IMR-90 (cell line): Measurements from ENCODE around the gene UXS1. TPM values are rescaled to one million over a fixed set of nuclear protein-coding genes. Genes with fewer than 3 reads are reported as not detected.

Experiments used
- ATAC-seq: fragments of 200-7000 bp; cut with Tn5 transposase; 2 replicates; pipeline ENCODE4 v1.9.1; 2020; ENCODE audit warnings: low read depth, mild to moderate bottlenecking, moderate library complexity
- BruUV-seq: library from RNA; stranded (reverse); fragments of 400-500 nt; replicated peaks from 2 replicates; lab custom pipeline; 2021; lab: Mats Ljungman, UMichigan
- CTCF ChIA-PET: fragments of 300-600 bp; formaldehyde crosslinking; extraction: SDS; loops from one replicate; lab custom pipeline; 2021; ENCODE audit warnings: antibody characterized with exemption; lab: Yijun Ruan, JAX
- POLR2A ChIA-PET: fragments of 300-600 bp; sonication (Branson Sonifier 250); formaldehyde crosslinking; loops from one replicate; lab custom pipeline; 2022; ENCODE audit warnings: antibody characterized with exemption; ENCODE audit not compliant: unreplicated experiment; lab: Charles Lee
- DNase-seq: peaks from one replicate; pipeline ENCODE4 v3.0.0; 2013
- H2AFZ ChIP-seq: replicated peaks from 2 replicates; pipeline ENCODE3; 2013; ENCODE audit warnings: low read length, mild to moderate bottlenecking; ENCODE audit not compliant: poor library complexity
- H2AK5ac ChIP-seq: 2 replicates; pipeline ENCODE4 v1.6.1; 2013; ENCODE audit warnings: low read depth, low read length, inconsistent platforms
- H2AK9ac ChIP-seq: replicated peaks from 2 replicates; pipeline ENCODE3; 2013; ENCODE audit warnings: mild to moderate bottlenecking, low read depth, low read length, moderate library complexity; ENCODE audit not compliant: poor library complexity
- H2BK120ac ChIP-seq: 2 replicates; pipeline ENCODE4 v1.6.1; 2013; ENCODE audit warnings: low read depth, low read length, inconsistent platforms
- H2BK15ac ChIP-seq: 3 replicates; pipeline ENCODE4 v1.6.1; 2013; ENCODE audit warnings: low read depth, low read length, inconsistent platforms
- H2BK20ac ChIP-seq: 2 replicates; pipeline ENCODE4 v1.6.1; 2013; ENCODE audit warnings: low read depth, mild to moderate bottlenecking, inconsistent platforms, low read length, moderate library complexity
- H2BK5ac ChIP-seq: 2 replicates; pipeline ENCODE4 v1.6.1; 2013; ENCODE audit warnings: mild to moderate bottlenecking, low read depth, low read length, inconsistent platforms; ENCODE audit not compliant: poor library complexity, severe bottlenecking
- H3K14ac ChIP-seq: replicated peaks from 2 replicates; pipeline ENCODE4 v1.6.1; 2013; ENCODE audit warnings: low read depth, low read length, inconsistent platforms
- H3K18ac ChIP-seq: 2 replicates; pipeline ENCODE4 v1.6.1; 2013; ENCODE audit warnings: low read depth, low read length, control low read depth
- H3K23ac ChIP-seq: 2 replicates; pipeline ENCODE4 v1.6.1; 2013; ENCODE audit warnings: low read depth, low read length, inconsistent platforms
- H3K27ac ChIP-seq: 2 replicates; pipeline ENCODE4 v1.5.1; 2013; ENCODE audit warnings: mild to moderate bottlenecking, control low read depth, low read length; ENCODE audit not compliant: insufficient read depth
- H3K27me3 ChIP-seq: 2 replicates; pipeline ENCODE4 v1.6.1; 2013; ENCODE audit warnings: low read length; ENCODE audit not compliant: control insufficient read depth, insufficient read depth
- H3K36me3 ChIP-seq: 2 replicates; pipeline ENCODE4 v1.6.1; 2013; ENCODE audit warnings: low read length, mixed read lengths; ENCODE audit not compliant: control insufficient read depth, insufficient read depth
- H3K4ac ChIP-seq: 2 replicates; pipeline ENCODE4 v1.6.1; 2013; ENCODE audit warnings: low read depth, low read length, inconsistent platforms
- H3K4me1 ChIP-seq: 2 replicates; pipeline ENCODE4 v1.6.1; 2013; ENCODE audit warnings: low read length, mixed read lengths; ENCODE audit not compliant: control insufficient read depth, insufficient read depth
- H3K4me2 ChIP-seq: 2 replicates; pipeline ENCODE4 v1.6.1; 2013; ENCODE audit warnings: low read depth, mild to moderate bottlenecking, control low read depth, low read length, moderate library complexity
- H3K4me3 ChIP-seq: 2 replicates; pipeline ENCODE4 v1.5.1; 2013; ENCODE audit warnings: low read depth, mild to moderate bottlenecking, control low read depth, low read length, moderate library complexity; ENCODE audit not compliant: insufficient read depth
- H3K56ac ChIP-seq: 2 replicates; pipeline ENCODE4 v1.6.1; 2013; ENCODE audit warnings: low read length, inconsistent platforms; ENCODE audit not compliant: insufficient read depth; ENCODE audit errors: extremely low read depth
- H3K79me1 ChIP-seq, 2 experiments: 2 replicates each; pipeline ENCODE4 v1.6.1; 2013; ENCODE audit warnings: low read length in 2 of 2, inconsistent platforms in 1 of 2, low read depth in 1 of 2
- H3K9ac ChIP-seq: 2 replicates; pipeline ENCODE4 v1.6.1; 2013; ENCODE audit warnings: low read depth, low read length, control low read depth
- H3K9me1 ChIP-seq: 2 replicates; pipeline ENCODE4 v1.6.1; 2013; ENCODE audit warnings: low read length, inconsistent platforms; ENCODE audit not compliant: insufficient read depth
- H3K9me3 ChIP-seq: 2 replicates; pipeline ENCODE4 v1.6.1; 2013; ENCODE audit warnings: low read length; ENCODE audit not compliant: control insufficient read depth, insufficient read depth
- H4K20me1 ChIP-seq: 2 replicates; pipeline ENCODE4 v1.6.1; 2013; ENCODE audit warnings: low read length, inconsistent platforms; ENCODE audit not compliant: insufficient read depth
- H4K5ac ChIP-seq: 2 replicates; pipeline ENCODE4 v1.6.1; 2013; ENCODE audit warnings: mild to moderate bottlenecking, low read depth, low read length, control low read depth
- H4K8ac ChIP-seq, 2 experiments: 2 replicates each; pipeline ENCODE4 v1.6.1; 2013; ENCODE audit warnings: low read depth in 2 of 2, low read length in 2 of 2, control low read depth in 1 of 2, inconsistent platforms in 1 of 2
- H4K91ac ChIP-seq: 2 replicates; pipeline ENCODE4 v1.6.1; 2013; ENCODE audit warnings: low read depth, low read length, inconsistent platforms; ENCODE audit not compliant: insufficient read depth
- BHLHE40 ChIP-seq: fragments of 150-350 bp; IDR thresholded peaks from 2 replicates; pipeline ENCODE4 v1.6.1; 2016; ENCODE audit warnings: mild to moderate bottlenecking, low read depth, low read length
- CEBPB ChIP-seq: IDR thresholded peaks from 2 replicates; pipeline ENCODE4 v1.6.1; 2012; ENCODE audit warnings: low read depth, low read length, improper control_type of control experiment
- CHD1 ChIP-seq: IDR thresholded peaks from 2 replicates; pipeline ENCODE4 v1.6.1; 2012; ENCODE audit warnings: low read depth, low read length, improper control_type of control experiment
- FOS ChIP-seq: fragments of 150-350 bp; IDR thresholded peaks from 2 replicates; pipeline ENCODE4 v1.6.1; 2016; ENCODE audit warnings: low read depth, low read length
- MAFK ChIP-seq: IDR thresholded peaks from 2 replicates; pipeline ENCODE4 v1.6.1; 2012; ENCODE audit warnings: low read depth, low read length, improper control_type of control experiment
- MAZ ChIP-seq: IDR thresholded peaks from 2 replicates; pipeline ENCODE4 v1.6.1; 2012; ENCODE audit warnings: low read depth, mild to moderate bottlenecking, low read length, improper control_type of control experiment, moderate library complexity, borderline replicate concordance
- MXI1 ChIP-seq: IDR thresholded peaks from 2 replicates; pipeline ENCODE4 v1.6.1; 2012; ENCODE audit warnings: low read depth, mild to moderate bottlenecking, low read length, moderate library complexity, borderline replicate concordance
- NFE2L2 ChIP-seq: fragments of 150-350 bp; IDR thresholded peaks from 2 replicates; pipeline ENCODE4 v1.6.1; 2016; ENCODE audit warnings: low read depth, mild to moderate bottlenecking, low read length
- POLR2A ChIP-seq: IDR thresholded peaks from 2 replicates; pipeline ENCODE4 v1.6.1; 2012; ENCODE audit warnings: mild to moderate bottlenecking, low read depth, low read length
- RAD21 ChIP-seq: IDR thresholded peaks from 2 replicates; pipeline ENCODE4 v1.6.1; 2012; ENCODE audit warnings: low read length, improper control_type of control experiment
- RFX5 ChIP-seq: IDR thresholded peaks from 2 replicates; pipeline ENCODE4 v1.8.0; 2012; ENCODE audit warnings: low read depth, mild to moderate bottlenecking, low read length, moderate library complexity
- SMC3 ChIP-seq: fragments of 150-350 bp; IDR thresholded peaks from 2 replicates; pipeline ENCODE4 v1.6.1; 2016; ENCODE audit warnings: low read depth, mild to moderate bottlenecking, antibody characterized with exemption, low read length, moderate library complexity
- WGBS, 2 experiments: methylation state at CpG; one replicate each; pipeline versions ENCODE4 v1.1.5 to v1.1.7; 2013; ENCODE audit warnings: missing lambda C conversion rate in 2 of 2; ENCODE audit not compliant: insufficient read length in 1 of 2; ENCODE audit errors: extremely low coverage in 2 of 2; 5-methylcytosine and 5-hydroxymethylcytosine counted together
- dilution Hi-C: fragments of 300-500 bp; cut with HindIII; formaldehyde crosslinking; loops from one replicate; pipeline ENCODE4 v1.14.3; 2018; ENCODE audit warnings: low sequenced_read_pairs; ENCODE audit not compliant: unreplicated experiment
- in situ Hi-C: fragments of 300-500 bp; cut with MboI; formaldehyde crosslinking; loops from 3 replicates; pipeline ENCODE4 v1.14.3; 2019; ENCODE audit warnings: low sequenced_read_pairs, inconsistent platforms, mixed read lengths
- intact Hi-C: fragments of 100-400 bp; cut with micrococcal nuclease; formaldehyde crosslinking; loops from 2 replicates; pipeline ENCODE4 v1.10.0; 2022
- polyA plus RNA-seq, 3 experiments: library from polyadenylated mRNA; depleted of rRNA; stranded (reverse); fragments of >200 nt; gene quantifications; 2 replicates each; pipeline ENCODE4 v1.2.3, GENCODE V29; 2012; ENCODE audit warnings: low replicate concordance in 1 of 3
- total RNA-seq: library from RNA; depleted of rRNA; stranded (reverse); fragments of >200 nt; gene quantifications from 2 replicates; pipeline ENCODE4 v1.2.3, GENCODE V29; 2012
- TF ChIP-seq, protein P1 (sequence below): fragments of 150-350 bp; IDR thresholded peaks from 2 replicates; pipeline ENCODE4 v1.6.1; 2017; ENCODE audit warnings: mild to moderate bottlenecking, antibody characterized with exemption, low read length, low read depth
- TF ChIP-seq, protein P2 (sequence below): conservative IDR thresholded peaks from 2 replicates; pipeline ENCODE4 v1.5.1; 2012; ENCODE audit warnings: mild to moderate bottlenecking, low read depth, low read length, improper control_type of control experiment
- TF ChIP-seq, protein P3 (sequence below): fragments of 150-350 bp; IDR thresholded peaks from 2 replicates; pipeline ENCODE4 v1.6.1; 2016; ENCODE audit warnings: low read depth, mild to moderate bottlenecking, low read length, moderate library complexity, borderline replicate concordance

UXS1 gene
- total and polyA plus RNA-seq, 2 of the 4 experiments (the other 2 are of a cell fraction), result 33.7 to 54.3 TPM

DNA sequence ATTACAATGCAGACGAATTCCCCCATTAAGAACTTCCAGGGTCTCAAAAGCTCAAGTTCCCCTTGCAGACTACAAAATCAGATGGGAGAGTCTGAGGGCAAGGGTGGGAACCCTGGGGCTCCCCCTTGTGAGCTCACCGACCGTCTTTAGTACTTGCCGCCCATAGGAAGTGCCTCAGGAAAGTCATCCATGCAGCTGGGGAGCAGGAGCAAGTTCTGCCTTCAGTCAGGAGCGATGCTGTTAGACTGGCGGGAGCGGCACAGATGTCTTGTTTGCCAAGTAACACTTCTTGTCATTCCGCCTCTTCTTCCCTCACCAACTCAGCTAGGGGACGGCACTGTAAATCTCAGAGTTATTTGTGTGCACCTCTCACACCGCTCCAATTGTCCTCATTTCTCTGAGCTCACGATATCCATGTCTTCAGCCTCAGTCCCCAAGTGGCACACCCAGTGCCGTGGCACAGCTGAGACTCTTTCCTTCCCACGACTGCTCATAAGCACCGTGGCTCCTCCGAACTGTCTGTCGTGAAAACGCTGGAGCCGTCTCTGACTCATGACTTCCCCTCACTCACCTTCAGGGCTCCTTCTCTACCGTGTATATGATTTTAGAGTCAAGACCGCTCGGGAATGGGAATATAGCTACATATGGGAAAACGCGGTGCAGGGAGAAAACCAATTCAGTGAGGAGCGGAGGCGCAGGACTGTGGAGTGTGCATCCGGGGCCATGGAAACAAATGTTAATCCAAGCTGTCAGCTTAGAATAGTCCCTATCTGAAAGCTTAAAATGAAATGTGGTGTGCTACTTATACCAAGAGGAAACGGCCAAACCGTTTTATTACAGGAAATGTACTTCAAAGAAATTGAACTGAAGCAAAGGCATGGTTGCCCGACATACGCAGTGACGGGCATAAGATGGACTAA is 34.0 kb downstream of the UXS1 start:
- no peak overlapping the region for H3K4ac ChIP-seq
- dilution Hi-C loops (no loop called here), in situ Hi-C loops (no loop called here), intact Hi-C loops (no loop called here)
- H3K9me1 ChIP-seq, result no peaks in the 10 kb centered on the region; the same call in 1 of the 2 replicates
- H4K5ac ChIP-seq, result no peak overlapping the region
- ChIA-PET CTCF (no interaction called here), POLR2A (no interaction called here)
- no peak overlapping the region for H3K27ac ChIP-seq
- BruUV-seq, result no TSS peak
- no peak overlapping the region for H4K91ac ChIP-seq
- 72% methylated on average over 16 of the region's 31 CpGs; no CpG with 5 or more reads in 1 of the 2 experiments for WGBS, 2 experiments
- ATAC-seq (no peak), DNase-seq (no peak)
- no peak overlapping the region for H4K8ac ChIP-seq
- no peak overlapping the region for H2BK15ac ChIP-seq
- H2AK9ac ChIP-seq, result no peak overlapping the region
- H3K4me2 ChIP-seq, result no peak overlapping the region
- no peaks in the 10 kb centered on the region for H3K9me3 ChIP-seq
- H3K27me3 ChIP-seq, result no peaks in the 10 kb centered on the region
- H3K79me1 ChIP-seq, result peaks cover 0 to 2% of the 10 kb centered on the region in 2 experiments; a peak in 2 of 4 replicates
- H3K9ac ChIP-seq, result no peak overlapping the region
- no peak overlapping the region for H2BK120ac ChIP-seq
- peaks cover 3% of the 10 kb centered on the region; the same call in 1 of the 2 replicates for H4K20me1 ChIP-seq
- H3K23ac ChIP-seq, result no peak overlapping the region
- no peak overlapping the region for H3K56ac ChIP-seq
- no peak overlapping the region for H3K18ac ChIP-seq
- H2BK5ac ChIP-seq, result no peak overlapping the region
- peaks cover 19% of the 10 kb centered on the region for H3K36me3 ChIP-seq
- H3K4me1 ChIP-seq, result no peaks in the 10 kb centered on the region
- H2AFZ ChIP-seq, result no peak overlapping the region
- H2AK5ac ChIP-seq, result no peak overlapping the region
- no peak overlapping the region for H3K14ac ChIP-seq
- H3K4me3 ChIP-seq, result no peak overlapping the region
- no peak overlapping the region for H2BK20ac ChIP-seq
- TF ChIP-seq BHLHE40 (no peak), MXI1 (no peak), POLR2A (no peak), NFE2L2 (no peak), CEBPB (no peak), SMC3 (no peak), MAZ (no peak), FOS (no peak), CHD1 (no peak), RFX5 (no peak), RAD21 (no peak), MAFK (no peak)
- TF ChIP-seq, protein P1, sequence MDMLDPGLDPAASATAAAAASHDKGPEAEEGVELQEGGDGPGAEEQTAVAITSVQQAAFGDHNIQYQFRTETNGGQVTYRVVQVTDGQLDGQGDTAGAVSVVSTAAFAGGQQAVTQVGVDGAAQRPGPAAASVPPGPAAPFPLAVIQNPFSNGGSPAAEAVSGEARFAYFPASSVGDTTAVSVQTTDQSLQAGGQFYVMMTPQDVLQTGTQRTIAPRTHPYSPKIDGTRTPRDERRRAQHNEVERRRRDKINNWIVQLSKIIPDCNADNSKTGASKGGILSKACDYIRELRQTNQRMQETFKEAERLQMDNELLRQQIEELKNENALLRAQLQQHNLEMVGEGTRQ, result no peak
- TF ChIP-seq, protein P2, sequence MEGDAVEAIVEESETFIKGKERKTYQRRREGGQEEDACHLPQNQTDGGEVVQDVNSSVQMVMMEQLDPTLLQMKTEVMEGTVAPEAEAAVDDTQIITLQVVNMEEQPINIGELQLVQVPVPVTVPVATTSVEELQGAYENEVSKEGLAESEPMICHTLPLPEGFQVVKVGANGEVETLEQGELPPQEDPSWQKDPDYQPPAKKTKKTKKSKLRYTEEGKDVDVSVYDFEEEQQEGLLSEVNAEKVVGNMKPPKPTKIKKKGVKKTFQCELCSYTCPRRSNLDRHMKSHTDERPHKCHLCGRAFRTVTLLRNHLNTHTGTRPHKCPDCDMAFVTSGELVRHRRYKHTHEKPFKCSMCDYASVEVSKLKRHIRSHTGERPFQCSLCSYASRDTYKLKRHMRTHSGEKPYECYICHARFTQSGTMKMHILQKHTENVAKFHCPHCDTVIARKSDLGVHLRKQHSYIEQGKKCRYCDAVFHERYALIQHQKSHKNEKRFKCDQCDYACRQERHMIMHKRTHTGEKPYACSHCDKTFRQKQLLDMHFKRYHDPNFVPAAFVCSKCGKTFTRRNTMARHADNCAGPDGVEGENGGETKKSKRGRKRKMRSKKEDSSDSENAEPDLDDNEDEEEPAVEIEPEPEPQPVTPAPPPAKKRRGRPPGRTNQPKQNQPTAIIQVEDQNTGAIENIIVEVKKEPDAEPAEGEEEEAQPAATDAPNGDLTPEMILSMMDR, result no peak
- TF ChIP-seq, protein P3, sequence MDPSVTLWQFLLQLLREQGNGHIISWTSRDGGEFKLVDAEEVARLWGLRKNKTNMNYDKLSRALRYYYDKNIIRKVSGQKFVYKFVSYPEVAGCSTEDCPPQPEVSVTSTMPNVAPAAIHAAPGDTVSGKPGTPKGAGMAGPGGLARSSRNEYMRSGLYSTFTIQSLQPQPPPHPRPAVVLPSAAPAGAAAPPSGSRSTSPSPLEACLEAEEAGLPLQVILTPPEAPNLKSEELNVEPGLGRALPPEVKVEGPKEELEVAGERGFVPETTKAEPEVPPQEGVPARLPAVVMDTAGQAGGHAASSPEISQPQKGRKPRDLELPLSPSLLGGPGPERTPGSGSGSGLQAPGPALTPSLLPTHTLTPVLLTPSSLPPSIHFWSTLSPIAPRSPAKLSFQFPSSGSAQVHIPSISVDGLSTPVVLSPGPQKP, result no peak
